H1 (cell line): ENCODE results near the gene ARFGAP3. TPM values are rescaled to one million over a fixed set of nuclear protein-coding genes. Genes with fewer than 3 reads are reported as not detected.

Experiments used
- CTCF ChIA-PET: fragments of 300-600 bp; sonication (Branson Sonifier 250); formaldehyde crosslinking; loops from one replicate; lab custom pipeline; 2021; ENCODE audit not compliant: partially characterized antibody; lab: Charles Lee
- POLR2A ChIA-PET: fragments of 300-600 bp; sonication (Branson Sonifier 250); formaldehyde crosslinking; loops from one replicate; lab custom pipeline; 2021; ENCODE audit warnings: inconsistent platforms; ENCODE audit not compliant: partially characterized antibody; lab: Charles Lee
- DNase-seq, 2 experiments: peaks; one replicate each; pipeline versions ENCODE4 v3.0.0 to v3.0.0-alpha.2; 2010 to 2022; ENCODE audit warnings: low spot score in 2 of 2, low read depth in 1 of 2, mixed read lengths in 1 of 2
- FAIRE-seq: peaks from 2 replicates; lab custom pipeline; 2011; peaks lifted over from hg19 to GRCh38; lab: Jason Lieb, UNC
- H2AFZ ChIP-seq: 2 replicates; pipeline ENCODE4 v1.8.1; 2012; ENCODE audit warnings: low read length, inconsistent platforms
- H2AK5ac ChIP-seq: 2 replicates; pipeline ENCODE4 v1.6.1; 2013; ENCODE audit warnings: low read depth, low read length
- H2BK120ac ChIP-seq: replicated peaks from 2 replicates; pipeline ENCODE3; 2013; ENCODE audit warnings: low read depth, low read length, inconsistent platforms
- H2BK12ac ChIP-seq: 2 replicates; pipeline ENCODE4 v1.6.1; 2013; ENCODE audit warnings: low read depth, low read length
- H2BK15ac ChIP-seq: 2 replicates; pipeline ENCODE4 v1.6.1; 2013; ENCODE audit warnings: low read length
- H2BK20ac ChIP-seq: 2 replicates; pipeline ENCODE4 v1.6.1; 2013; ENCODE audit warnings: low read length
- H2BK5ac ChIP-seq: 2 replicates; pipeline ENCODE4 v1.6.1; 2013; ENCODE audit warnings: low read depth, low read length
- H3K14ac ChIP-seq: 2 replicates; pipeline ENCODE4 v1.6.1; 2013; ENCODE audit warnings: inconsistent platforms; ENCODE audit not compliant: insufficient read length
- H3K18ac ChIP-seq: 2 replicates; pipeline ENCODE4 v1.6.1; 2013; ENCODE audit warnings: low read length; ENCODE audit errors: extremely low read depth
- H3K23ac ChIP-seq: 2 replicates; pipeline ENCODE4 v1.6.1; 2013; ENCODE audit warnings: inconsistent platforms; ENCODE audit not compliant: insufficient read length
- H3K23me2 ChIP-seq: 2 replicates; pipeline ENCODE4 v1.6.1; 2013; ENCODE audit warnings: low read depth, low read length
- H3K27ac ChIP-seq: 2 replicates; pipeline ENCODE4 v1.6.1; 2011; ENCODE audit warnings: low read depth, low read length, inconsistent platforms
- H3K27me3 ChIP-seq, 4 experiments: replicated peaks in 1 of 4; 1 replicate in 1 of 4; 2 replicates in 3 of 4; pipeline versions ENCODE4 v1.6.1 to v1.8.1; 2011 to 2013; ENCODE audit warnings: low read length in 3 of 4, mild to moderate bottlenecking in 3 of 4, inconsistent platforms in 2 of 4, mixed read lengths in 2 of 4, moderate library complexity in 1 of 4; ENCODE audit not compliant: control insufficient read depth in 3 of 4, insufficient read depth in 3 of 4; ENCODE audit errors: extremely low read depth in 1 of 4
- H3K36me3 ChIP-seq, 4 experiments: 2 replicates each; pipeline versions ENCODE4 v1.6.1 to v1.8.1; 2011 to 2013; ENCODE audit warnings: mild to moderate bottlenecking in 4 of 4, low read length in 3 of 4, moderate library complexity in 2 of 4, control low read depth in 1 of 4, inconsistent platforms in 1 of 4; ENCODE audit not compliant: insufficient read depth in 4 of 4, control insufficient read depth in 2 of 4
- H3K4ac ChIP-seq: replicated peaks from 2 replicates; pipeline ENCODE3; 2013; ENCODE audit warnings: low read length, low read depth, mixed read lengths, inconsistent platforms; ENCODE audit not compliant: insufficient read length
- H3K4me1 ChIP-seq, 4 experiments: replicated peaks in 1 of 4; 1 replicate in 1 of 4; 2 replicates in 3 of 4; pipeline versions ENCODE4 v1.6.1 to v1.8.1; 2011 to 2013; ENCODE audit warnings: low read length in 3 of 4, inconsistent platforms in 2 of 4, mixed read lengths in 1 of 4; ENCODE audit not compliant: insufficient read depth in 4 of 4, control insufficient read depth in 3 of 4
- H3K4me2 ChIP-seq, 2 experiments: 2 replicates each; pipeline versions ENCODE4 v1.6.1 to v1.8.1; 2011 to 2013; ENCODE audit warnings: low read depth in 2 of 2, low read length in 2 of 2, control low read depth in 1 of 2, inconsistent platforms in 1 of 2, mild to moderate bottlenecking in 1 of 2; ENCODE audit not compliant: insufficient read depth in 1 of 2
- H3K4me3 ChIP-seq, 4 experiments: fragments of 200-600, 300-600 bp in 1 of 4; sonication (generic), shearing (Covaris generic), sonication (Bioruptor Twin) in 1 of 4; 2 replicates each; pipeline versions ENCODE4 v1.5.1 to v1.8.1; 2011 to 2016; ENCODE audit warnings: low read length in 4 of 4, low read depth in 3 of 4, control low read depth in 2 of 4, inconsistent platforms in 2 of 4, mild to moderate bottlenecking in 2 of 4, mixed read lengths in 1 of 4, moderate library complexity in 1 of 4; ENCODE audit not compliant: insufficient read depth in 2 of 4; ENCODE audit errors: extremely low read depth in 1 of 4
- H3K56ac ChIP-seq: replicated peaks from 2 replicates; pipeline ENCODE3; 2013; ENCODE audit warnings: low read depth, mild to moderate bottlenecking, mixed read lengths, low read length, inconsistent platforms; ENCODE audit not compliant: insufficient read length
- H3K79me1 ChIP-seq: 2 replicates; pipeline ENCODE4 v1.6.1; 2013; ENCODE audit warnings: low read depth, low read length, control low read depth
- H3K79me2 ChIP-seq, 2 experiments: 2 replicates each; pipeline versions ENCODE4 v1.6.1 to v1.8.1; 2012 to 2013; ENCODE audit warnings: low read length in 2 of 2, mild to moderate bottlenecking in 2 of 2, inconsistent platforms in 1 of 2; ENCODE audit not compliant: insufficient read depth in 2 of 2, control insufficient read depth in 1 of 2
- H3K9ac ChIP-seq, 4 experiments: replicated peaks in 1 of 4; 1 replicate in 1 of 4; 2 replicates in 3 of 4; pipeline versions ENCODE4 v1.6.1 to v1.8.1; 2011 to 2013; ENCODE audit warnings: low read depth in 3 of 4, low read length in 3 of 4, control low read depth in 2 of 4, mild to moderate bottlenecking in 2 of 4, moderate library complexity in 2 of 4, inconsistent platforms in 1 of 4; ENCODE audit errors: extremely low read depth in 1 of 4
- H3K9me3 ChIP-seq, 2 experiments: 2 replicates each; pipeline versions ENCODE4 v1.6.1 to v1.8.1; 2012 to 2013; ENCODE audit warnings: mild to moderate bottlenecking in 2 of 2, moderate library complexity in 2 of 2, control low read depth in 1 of 2, inconsistent platforms in 1 of 2, low read depth in 1 of 2, low read length in 1 of 2, mixed read lengths in 1 of 2; ENCODE audit not compliant: insufficient read depth in 2 of 2
- H4K20me1 ChIP-seq, 2 experiments: replicated peaks in 1 of 2; 2 replicates each; pipeline versions ENCODE3 to v1.8.1; 2011 to 2013; ENCODE audit warnings: inconsistent platforms in 2 of 2, low read length in 2 of 2, mild to moderate bottlenecking in 1 of 2; ENCODE audit not compliant: insufficient read depth in 2 of 2, control insufficient read depth in 1 of 2
- H4K5ac ChIP-seq: 2 replicates; pipeline ENCODE4 v1.6.1; 2013; ENCODE audit warnings: low read length, low read depth, mixed read lengths, inconsistent platforms; ENCODE audit not compliant: insufficient read length
- H4K8ac ChIP-seq: 2 replicates; pipeline ENCODE4 v1.8.0; 2013; ENCODE audit warnings: mild to moderate bottlenecking, moderate library complexity, low read length, inconsistent platforms; ENCODE audit not compliant: insufficient read depth; ENCODE audit errors: extremely low read depth
- H4K91ac ChIP-seq: replicated peaks from 2 replicates; pipeline ENCODE3; 2013; ENCODE audit warnings: low read length, mixed read lengths, inconsistent platforms; ENCODE audit not compliant: insufficient read length
- CEBPB ChIP-seq: IDR thresholded peaks from 2 replicates; pipeline ENCODE4 v1.6.1; 2012; ENCODE audit warnings: low read depth, low read length
- CHD1 ChIP-seq: IDR thresholded peaks from 2 replicates; pipeline ENCODE4 v1.6.1; 2012; ENCODE audit warnings: low read depth, low read length, improper control_type of control experiment
- CHD2 ChIP-seq: IDR thresholded peaks from 2 replicates; pipeline ENCODE4 v1.6.1; 2012; ENCODE audit warnings: low read length, improper control_type of control experiment
- CTCF ChIP-seq, 3 experiments: IDR thresholded peaks; 1 replicate in 2 of 3; 2 replicates in 1 of 3; pipeline versions ENCODE4 v1.5.1 to v1.6.1; 2011; ENCODE audit warnings: low read length in 3 of 3, mild to moderate bottlenecking in 3 of 3, inconsistent platforms in 2 of 3, low read depth in 1 of 3, moderate library complexity in 1 of 3; ENCODE audit not compliant: insufficient read depth in 1 of 3; ENCODE audit errors: control extremely low read depth in 1 of 3
- RAD21 ChIP-seq, 2 experiments: IDR thresholded peaks in 1 of 2; conservative IDR thresholded peaks in 1 of 2; 2 replicates each; pipeline ENCODE4 v1.6.1; 2011; ENCODE audit warnings: low read depth in 2 of 2, low read length in 2 of 2, improper control_type of control experiment in 1 of 2, inconsistent platforms in 1 of 2, mild to moderate bottlenecking in 1 of 2, moderate library complexity in 1 of 2
- SIN3A ChIP-seq, 2 experiments: IDR thresholded peaks in 1 of 2; conservative IDR thresholded peaks in 1 of 2; 2 replicates each; pipeline ENCODE4 v1.6.1; 2011 to 2012; ENCODE audit warnings: low read length in 2 of 2, improper control_type of control experiment in 1 of 2, low read depth in 1 of 2, mild to moderate bottlenecking in 1 of 2
- SP4 ChIP-seq: IDR thresholded peaks from 2 replicates; pipeline ENCODE4 v1.6.1; 2012; ENCODE audit warnings: low read length, inconsistent platforms
- TEAD4 ChIP-seq: IDR thresholded peaks from 2 replicates; pipeline ENCODE4 v1.6.1; 2012; ENCODE audit warnings: low read depth, low read length, inconsistent platforms, mixed read lengths
- YY1 ChIP-seq: IDR thresholded peaks from 2 replicates; pipeline ENCODE4 v1.6.1; 2011; ENCODE audit warnings: low read depth, mild to moderate bottlenecking, low read length
- WGBS, 2 experiments: shearing (Covaris generic) in 1 of 2; methylation state at CpG; one replicate each; pipeline versions ENCODE4 v1.1.6 to v1.1.7; 2013 to 2015; ENCODE audit warnings: low lambda C conversion rate in 2 of 2, mixed read lengths in 2 of 2, inconsistent platforms in 1 of 2, low coverage in 1 of 2, missing lambda C conversion rate in 1 of 2; ENCODE audit not compliant: insufficient replicate concordance in 2 of 2, insufficient coverage in 1 of 2, insufficient read length in 1 of 2; ENCODE audit errors: extremely low coverage in 1 of 2, missing lambda C conversion rate in 1 of 2; 5-methylcytosine and 5-hydroxymethylcytosine counted together
- polyA plus RNA-seq, 7 experiments: library from polyadenylated mRNA; depleted of rRNA in 3 of 7; stranded (reverse) in 5 of 7; unstranded in 2 of 7; fragments of >200 nt in 5 of 7; fragments of 200-250 nt in 2 of 7; gene quantifications; 1 replicate in 5 of 7; 2 replicates in 1 of 7; 4 replicates in 1 of 7; pipeline versions ENCODE4 v1.2.1 to v1.2.3, GENCODE V29; 2011 to 2013; ENCODE audit warnings: missing spikeins in 2 of 7, mixed read lengths in 2 of 7
- total RNA-seq: library from RNA; stranded (reverse); fragmentation: NEBNext Ultra II Directional; extraction: Animal tissue kit (Norgen Biotek cat#: 25700); gene quantifications from 2 replicates; pipeline ENCODE4 v1.2.1, GENCODE V29; 2021

Gene ARFGAP3
- total and polyA plus RNA-seq, 2 of the 8 experiments (the other 6 are each of a cell fraction or from before 2014, with no cell fraction given), result 9.7 to 16.0 TPM

GRCh38 chr22:42780070-42780540, 77.0 kb downstream of the ARFGAP3 start:
- CTCF ChIA-PET, result interaction anchor here (0.7 to 2.5 kb wide), 17 partner anchors 10 to 274 kb away, joined by 3 to 12 read pairs (median 3); no protein-coding TSS in a partner anchor
- Histone ChIP-seq H3K9me3 (no peaks in the 10 kb centered on the region), H2BK15ac (no peak overlapping the region), H2AK5ac (no peak overlapping the region), H3K79me2 (no peaks in the 10 kb centered on the region), H3K4me1 (no peaks in the 10 kb centered on the region), H4K5ac (no peak overlapping the region), H3K4me2 (no peak overlapping the region), H3K23ac (no peak overlapping the region), H3K79me1 (no peaks in the 10 kb centered on the region), H3K56ac (no peak overlapping the region), H3K18ac (no peak overlapping the region), H3K36me3 (no peaks in the 10 kb centered on the region), H2BK12ac (no peak overlapping the region), H3K9ac (no peak overlapping the region), H2BK120ac (no peak overlapping the region), H3K4ac (no peak overlapping the region), H4K8ac (no peak overlapping the region), H4K91ac (no peak overlapping the region), H3K23me2 (no peaks in the 10 kb centered on the region), H3K27me3 (no peaks in the 10 kb centered on the region), H3K27ac (no peak overlapping the region), H2AFZ (no peak overlapping the region), H2BK20ac (no peak overlapping the region), H3K4me3 (no peak overlapping the region), H4K20me1 (no peaks in the 10 kb centered on the region), H3K14ac (no peak overlapping the region), H2BK5ac (no peak overlapping the region)
- FAIRE-seq (peak; percentile 99), DNase-seq (peak in 1 of 2 experiments; percentile 39)
- TF ChIP-seq CHD2 (no peak), CEBPB (no peak), TEAD4 (peak; percentile 77), SIN3A (conservative IDR thresholded peaks at IDR 0.05 in 1 of 2, IDR thresholded peaks at IDR 0.05 in 1 of 2; ENCODE audit: low read depth in 1 of 2, low read length in 2 of 2) (peak in 1 of 2 experiments; percentile 43; a peak in 1 of 4 replicates), YY1 (peak; percentile 53; the same call in 1 of the 2 replicates), CHD1 (no peak), SP4 (no peak), CTCF (IDR thresholded peaks at IDR 0.05; ENCODE audit: control extremely low read depth in 1 of 3, insufficient read depth in 1 of 3, low read depth in 1 of 3, low read length in 3 of 3) (peak in 2 of 3 experiments; percentile 76 to 92; a peak in 3 of 4 replicates), RAD21 (IDR thresholded peaks at IDR 0.05 in 1 of 2, conservative IDR thresholded peaks at IDR 0.05 in 1 of 2; ENCODE audit: low read depth in 2 of 2, low read length in 2 of 2) (peak; percentile 77 to 80)
- WGBS, 2 experiments, result 39% methylated on average over 6 of the region's 6 CpGs; no CpG with 5 or more reads in 1 of the 2 experiments
- POLR2A ChIA-PET, result interaction anchor here (2.1 kb wide), 1 partner anchor 14 kb away, joined by 4 read pairs; no protein-coding TSS in a partner anchor
